ENCODE data around the gene KIRREL3.

The KIRREL3 gene

DNA sequence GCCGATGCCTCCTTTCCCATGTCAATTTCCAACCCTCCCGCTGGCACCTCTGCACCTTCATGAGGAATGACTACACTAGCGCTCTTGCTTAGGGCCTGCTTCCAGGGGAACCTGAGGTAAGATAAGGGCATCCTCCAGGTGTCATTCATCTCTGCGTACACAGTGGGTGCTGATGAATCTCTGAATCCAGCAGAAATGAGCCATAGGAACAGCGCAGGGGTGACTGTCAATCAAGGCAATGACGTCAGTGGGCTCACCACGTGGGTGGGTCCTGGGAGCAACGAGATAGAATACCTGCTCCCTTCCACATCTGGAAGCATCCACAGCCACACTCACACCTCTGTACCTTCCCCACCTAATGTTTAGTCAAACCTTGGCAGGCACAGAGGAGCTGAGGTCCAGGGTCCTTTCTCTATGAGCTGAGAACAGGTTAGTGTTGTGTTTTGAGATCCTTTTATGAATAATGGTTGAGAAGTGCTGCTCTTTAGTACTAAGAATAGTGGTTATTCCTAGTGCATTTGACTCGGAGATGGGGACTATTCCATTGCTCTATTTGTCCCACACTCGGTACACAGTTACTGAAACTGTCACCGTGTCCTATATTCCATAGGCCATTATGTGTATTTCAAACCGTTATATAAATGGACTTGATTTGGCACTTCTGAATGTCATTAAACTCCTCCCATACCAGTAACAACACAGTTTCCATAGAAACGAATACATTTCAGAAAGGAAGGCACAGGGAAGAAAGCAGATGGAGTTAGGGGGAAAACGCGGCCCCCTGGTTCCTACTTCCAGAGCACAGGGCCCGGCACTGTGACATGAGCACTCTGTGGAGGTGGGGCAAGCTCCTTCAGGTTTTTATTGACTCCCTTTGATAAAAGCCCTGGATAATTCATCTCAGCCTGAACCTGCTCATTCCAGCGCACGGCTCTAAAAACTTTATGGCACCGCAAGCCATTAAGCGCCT lies 451.7 kb downstream of the KIRREL3 start:
- no peak for DNase-seq

DNA sequence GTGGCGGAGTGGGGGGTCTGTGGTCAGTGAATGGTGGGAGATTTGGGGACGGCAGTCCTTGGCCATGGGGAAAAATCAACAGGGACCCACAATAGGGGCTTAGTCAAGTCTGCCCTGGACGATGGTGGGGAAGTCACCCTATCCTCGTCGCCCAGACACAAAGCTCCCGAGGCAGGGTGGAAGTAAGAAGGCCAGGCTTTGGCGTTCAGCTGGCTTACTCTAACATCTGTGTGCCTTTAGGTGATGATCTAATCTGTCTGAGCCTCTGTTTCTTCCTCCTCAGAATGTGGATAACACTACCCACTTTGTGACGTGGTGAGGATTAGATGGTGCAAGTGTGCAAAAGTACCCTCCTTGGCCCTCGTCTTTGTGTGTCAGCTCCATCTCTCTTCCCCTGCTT lies 452.9 kb downstream of the KIRREL3 start:
- no peak for DNase-seq

DNA sequence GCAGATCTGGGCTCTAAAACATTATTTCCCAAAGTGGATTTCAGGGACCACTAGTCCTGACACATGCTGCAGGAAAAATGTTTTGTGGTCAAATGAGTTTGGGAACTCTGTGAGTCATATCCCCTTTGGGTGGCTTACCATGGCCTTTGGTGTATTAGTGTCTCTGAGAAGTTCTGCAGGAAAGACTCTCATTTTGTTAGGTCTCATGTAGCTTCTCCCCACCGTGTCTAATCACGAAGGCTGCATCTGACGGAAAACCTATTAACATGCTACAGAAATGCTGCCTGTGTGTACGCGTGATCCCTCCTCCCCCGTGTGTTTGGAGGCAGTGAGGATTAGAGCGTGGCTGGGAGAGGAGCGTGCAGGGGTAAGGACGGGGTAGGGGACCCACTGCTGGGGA lies 453.4 kb downstream of the KIRREL3 start:
- DNase-seq: no peak

DNA sequence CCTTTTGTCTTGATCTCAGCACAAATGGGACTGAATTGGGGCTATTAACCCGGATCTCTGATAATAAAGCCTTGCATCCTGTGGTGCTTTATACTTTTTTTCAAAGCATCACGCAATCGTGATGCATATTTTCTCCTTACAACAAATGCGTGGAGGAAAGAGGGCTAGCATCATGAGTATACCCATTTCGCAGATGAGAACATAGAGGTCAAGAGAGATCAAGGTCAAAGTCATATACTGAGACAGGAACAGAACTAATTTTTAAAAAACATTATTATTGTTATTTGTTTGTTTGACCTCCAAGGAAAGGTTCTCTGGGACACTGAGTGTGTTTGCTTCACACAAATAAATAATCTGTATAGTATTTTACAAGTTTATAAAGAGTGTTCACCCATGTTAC lies 453.9 kb downstream of the KIRREL3 start:
- DNase-seq: no peak

DNA sequence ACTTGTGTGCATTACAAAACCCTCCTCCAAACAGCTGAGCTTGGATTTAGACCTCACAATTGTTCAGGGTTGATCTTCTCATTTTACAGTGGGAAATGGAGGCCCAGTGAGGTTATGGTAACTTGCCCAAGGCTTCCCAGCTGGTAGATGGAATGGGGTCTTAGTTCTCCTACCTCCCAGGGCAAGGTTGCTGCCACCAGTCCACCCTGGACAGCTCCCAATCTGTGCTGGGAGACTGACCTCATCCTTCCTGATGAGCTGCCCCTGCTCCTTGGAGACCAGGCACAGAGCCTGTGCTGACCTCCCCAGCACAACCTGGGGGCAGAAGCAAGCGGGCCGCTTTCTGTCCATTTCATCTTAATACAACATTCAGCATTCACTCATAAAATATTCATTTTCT lies 454.4 kb downstream of the KIRREL3 start:
- no peak for DNase-seq

DNA sequence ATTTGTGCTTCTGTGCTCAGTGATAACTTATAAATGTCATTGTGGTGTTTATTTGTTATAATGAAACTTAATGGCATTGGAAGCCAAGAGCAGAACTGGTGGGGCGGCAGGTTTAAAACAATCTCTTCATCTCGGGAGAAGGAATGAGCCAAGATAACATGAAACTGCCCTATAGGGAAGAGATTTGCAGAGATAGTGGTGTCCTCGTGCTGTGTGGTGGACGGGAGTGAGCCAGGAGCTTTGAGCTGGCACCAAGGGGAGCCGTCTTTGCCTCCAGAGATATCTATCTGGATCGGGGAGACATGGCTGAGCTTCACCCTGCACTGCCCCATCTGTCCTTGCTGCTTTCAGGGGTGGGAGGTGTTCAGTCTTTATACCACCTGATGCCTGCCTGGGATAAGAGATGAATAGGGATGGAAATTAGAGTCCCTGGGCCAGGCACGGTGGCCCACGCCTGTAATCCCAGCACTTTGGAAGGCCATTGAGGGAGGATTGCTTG lies 455.5 kb downstream of the KIRREL3 start:
- DNase-seq: no peak

DNA sequence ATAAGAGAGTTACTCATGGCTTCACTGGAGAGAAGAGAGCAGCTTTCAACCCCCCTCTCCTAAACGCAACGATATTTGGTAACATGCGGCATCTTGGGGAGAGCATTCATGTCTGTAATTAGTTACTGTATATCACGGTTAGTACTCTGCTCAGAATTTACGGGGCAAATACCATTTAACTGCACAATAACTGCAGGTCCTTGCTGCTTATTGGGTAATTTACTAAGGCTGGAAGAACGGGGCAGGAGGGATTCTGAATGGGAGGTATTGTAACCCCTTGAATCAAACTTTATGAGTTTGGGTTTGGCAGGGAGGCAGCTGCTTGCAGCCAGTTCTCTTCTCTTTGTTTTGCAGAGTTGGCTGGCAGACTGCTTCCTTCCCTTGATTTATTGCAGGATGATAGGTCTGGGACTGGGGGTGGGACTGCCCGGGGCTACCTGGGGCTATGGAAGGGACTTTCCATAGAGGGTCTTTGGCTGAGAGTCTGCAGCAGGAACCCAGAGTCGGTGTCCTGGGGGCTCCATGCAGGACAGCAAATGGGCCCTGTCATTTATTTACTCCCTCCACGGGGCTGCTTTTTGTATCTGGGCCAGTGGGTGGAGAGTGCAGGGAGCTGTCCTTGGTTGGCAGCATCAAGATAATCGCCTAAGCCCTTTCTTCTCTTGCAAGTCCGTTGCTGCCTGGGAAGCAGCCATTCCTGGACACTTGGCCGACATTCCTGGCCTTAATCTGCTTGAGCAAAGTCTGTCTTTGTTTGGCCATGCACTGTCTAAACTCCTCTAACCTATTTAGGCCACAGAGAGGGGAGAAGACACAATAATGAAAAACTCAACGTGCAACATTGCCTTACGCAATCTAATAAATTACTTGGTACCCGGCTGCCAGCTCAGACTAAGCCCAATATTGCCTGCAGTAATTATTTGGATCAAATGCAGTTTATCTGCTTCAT lies 456.2 kb downstream of the KIRREL3 start:
- no peak for DNase-seq

DNA sequence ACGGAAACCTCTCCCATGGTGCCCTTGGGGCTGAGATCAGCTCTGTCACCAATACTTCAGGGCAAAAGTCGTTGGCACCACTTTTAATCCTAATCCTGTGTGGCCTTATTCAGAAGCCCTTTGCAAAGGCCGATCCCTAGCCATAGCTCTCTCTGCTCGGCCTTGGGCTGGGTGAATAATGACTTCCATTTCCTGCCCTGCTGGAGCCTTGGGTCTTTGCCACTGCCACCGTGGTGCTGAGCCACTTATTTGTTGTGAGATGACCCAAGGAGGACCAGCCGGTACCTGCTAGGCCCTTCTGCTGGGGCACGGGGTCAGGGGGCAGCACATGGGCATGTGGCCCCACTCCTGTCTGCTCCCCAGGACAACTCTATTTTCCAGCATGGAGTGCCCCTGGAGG lies 456.9 kb downstream of the KIRREL3 start:
- no peak for DNase-seq

DNA sequence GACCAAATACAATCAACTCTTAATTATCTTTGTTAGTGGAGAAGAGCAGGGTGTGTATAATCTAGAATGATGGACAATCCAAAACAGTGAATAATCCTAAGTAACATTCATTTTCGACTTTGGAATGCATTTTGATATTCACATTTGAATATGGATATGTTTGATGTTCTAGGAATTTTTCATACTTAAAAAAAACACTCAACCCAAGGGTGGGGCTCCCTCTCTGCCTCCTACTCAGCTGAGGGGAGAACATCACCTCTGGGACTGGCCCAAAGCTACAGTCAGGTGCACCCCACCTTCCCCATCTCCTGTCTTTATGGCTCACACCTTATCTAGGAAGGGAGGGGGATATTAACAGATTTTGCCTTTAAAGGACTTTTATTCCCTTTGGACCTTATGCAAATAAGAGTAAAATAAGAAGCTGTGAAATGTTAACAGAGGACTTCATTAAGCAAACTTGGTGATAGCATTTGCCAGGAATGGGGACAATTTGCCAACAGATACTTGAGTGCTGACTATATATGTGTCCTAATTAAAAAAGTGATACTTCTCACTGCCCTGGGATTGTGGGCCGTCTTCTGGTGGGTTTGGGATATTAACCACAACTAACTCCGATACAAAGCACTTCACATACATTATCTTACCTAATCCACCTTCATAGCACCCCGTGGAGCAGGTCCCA lies 458.1 kb downstream of the KIRREL3 start:
- no peak for DNase-seq

DNA sequence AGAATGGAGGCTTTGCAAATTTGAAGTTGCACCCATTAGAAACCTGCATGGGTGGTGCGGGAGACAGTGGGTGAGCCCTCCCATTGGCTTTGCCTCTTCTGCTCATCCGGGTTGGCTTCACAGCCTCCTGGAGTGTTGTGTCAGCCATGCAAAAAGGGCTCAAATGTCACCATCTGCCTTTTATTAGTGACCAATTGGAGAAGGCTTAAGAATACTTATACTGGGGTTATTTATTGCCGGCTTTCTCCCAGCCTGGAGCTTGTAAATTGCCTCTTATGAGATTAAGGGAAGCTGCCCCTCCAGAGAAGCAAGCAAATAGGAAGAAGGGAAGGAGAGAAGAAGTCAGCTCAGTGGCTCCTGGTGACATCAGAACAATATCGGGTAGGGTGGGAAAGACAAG lies 462.5 kb downstream of the KIRREL3 start:
- DNase-seq: no peak

DNA sequence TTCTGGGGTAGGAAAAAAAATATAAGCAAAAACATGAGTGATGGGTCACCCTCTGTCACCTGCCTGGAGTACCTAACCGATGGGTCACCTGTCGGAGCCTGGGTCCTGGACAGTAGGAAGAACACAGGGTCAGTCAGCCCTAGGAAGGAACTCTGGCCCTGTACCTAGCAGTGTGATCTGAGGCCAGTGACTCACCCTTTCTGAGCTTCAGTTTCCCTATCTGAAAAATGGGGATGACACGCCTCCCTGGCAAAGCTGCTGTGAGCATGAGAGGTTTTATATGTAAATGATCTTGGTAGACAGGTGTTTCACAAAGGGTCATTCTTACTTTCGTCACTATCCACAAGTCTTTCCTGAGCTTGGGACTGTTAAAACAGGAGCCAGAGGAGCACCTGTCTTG lies 463.1 kb downstream of the KIRREL3 start:
- DNase-seq: no peak

DNA sequence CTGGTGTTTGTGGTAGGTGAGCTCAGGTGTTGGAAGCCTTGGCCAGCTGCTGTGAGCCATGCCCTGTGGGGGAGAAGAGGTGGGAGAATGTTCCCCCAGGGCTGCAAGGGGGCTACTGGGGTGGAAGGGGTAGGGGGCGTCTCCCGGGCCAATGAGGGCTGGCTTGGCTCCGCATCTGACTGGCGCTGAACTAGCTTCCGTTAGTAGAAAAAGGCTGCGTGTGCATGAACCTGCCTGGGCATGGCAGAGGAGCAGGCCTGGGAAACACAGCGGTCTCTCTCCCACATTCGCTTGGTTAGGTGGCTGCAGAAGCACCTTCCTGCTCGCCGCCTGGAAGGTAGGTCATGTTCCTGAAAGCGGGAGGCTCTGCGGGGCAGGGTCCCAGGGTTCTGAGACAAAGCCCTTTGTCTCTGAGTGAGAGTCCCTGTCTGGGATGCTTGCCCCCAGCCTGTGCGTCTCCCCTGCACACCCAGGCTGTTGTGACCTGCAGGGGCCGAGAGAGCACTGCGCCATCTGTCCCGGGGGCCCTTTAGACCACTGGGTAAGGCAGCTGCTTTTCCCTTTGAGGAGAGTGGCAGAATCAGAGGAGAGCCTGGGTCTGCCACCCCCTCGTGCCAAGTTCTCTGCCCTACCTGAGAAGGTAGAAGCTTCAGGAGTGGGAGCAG lies 466.3 kb downstream of the KIRREL3 start:
- no peak for DNase-seq

DNA sequence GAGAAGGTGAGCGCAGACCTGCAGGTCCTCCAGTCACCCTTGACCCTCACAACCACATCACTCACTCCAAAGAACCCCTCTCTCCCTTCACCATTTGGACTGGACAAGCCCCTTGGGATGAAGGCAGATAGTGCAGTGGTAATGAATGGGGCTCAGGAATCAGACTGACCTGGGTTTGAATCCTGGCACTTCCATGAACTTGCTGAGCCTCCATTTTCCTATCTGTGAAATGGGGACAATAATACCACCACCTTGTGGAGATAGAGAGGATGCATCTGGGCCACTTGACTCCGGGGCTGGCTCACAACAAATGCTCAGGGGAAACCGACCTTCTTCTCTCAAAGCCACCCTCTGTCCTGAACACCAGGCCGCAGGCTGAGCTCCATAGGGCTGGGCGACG lies 467.0 kb downstream of the KIRREL3 start:
- no peak for DNase-seq

DNA sequence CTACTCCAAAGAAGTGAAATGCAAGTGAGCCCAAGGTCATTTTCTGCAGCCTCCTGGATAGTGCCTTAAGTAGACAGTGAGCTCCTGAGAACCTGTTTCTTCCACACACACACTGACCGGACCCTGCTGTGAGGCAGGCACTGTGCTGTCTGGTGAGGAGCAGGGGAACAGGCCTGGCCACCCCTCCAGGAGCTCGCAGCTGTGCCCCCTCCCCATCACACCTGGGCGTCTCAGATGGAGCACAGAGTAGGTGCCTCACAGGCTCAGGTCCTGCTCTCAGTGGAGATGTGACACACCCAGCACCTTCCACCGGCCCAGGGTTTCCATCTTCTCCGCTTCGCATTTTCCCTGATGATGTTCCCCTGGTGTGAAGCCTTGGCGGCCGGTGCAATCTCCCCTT lies 470.2 kb downstream of the KIRREL3 start:
- no peak for DNase-seq

DNA sequence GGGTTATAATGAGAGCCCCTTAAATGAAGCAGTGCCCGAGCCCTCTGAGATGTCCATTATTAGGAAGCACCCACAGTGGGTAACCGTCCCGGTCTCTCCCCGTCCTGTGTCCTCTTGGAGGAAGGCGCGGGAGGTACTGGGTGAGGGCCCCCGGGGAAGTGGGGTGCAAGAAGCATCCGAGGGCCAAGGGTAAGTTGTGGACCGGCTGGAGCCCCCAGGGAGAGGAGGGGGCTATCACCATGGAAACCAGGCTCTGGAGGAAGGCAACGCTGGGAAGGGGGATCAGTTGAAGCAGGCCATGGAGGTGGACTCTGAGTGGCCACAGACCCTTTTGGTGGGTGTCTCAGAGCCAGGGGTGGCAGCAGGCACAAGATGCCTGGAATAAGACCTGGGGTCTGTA lies 471.5 kb downstream of the KIRREL3 start:
- no peak for DNase-seq

DNA sequence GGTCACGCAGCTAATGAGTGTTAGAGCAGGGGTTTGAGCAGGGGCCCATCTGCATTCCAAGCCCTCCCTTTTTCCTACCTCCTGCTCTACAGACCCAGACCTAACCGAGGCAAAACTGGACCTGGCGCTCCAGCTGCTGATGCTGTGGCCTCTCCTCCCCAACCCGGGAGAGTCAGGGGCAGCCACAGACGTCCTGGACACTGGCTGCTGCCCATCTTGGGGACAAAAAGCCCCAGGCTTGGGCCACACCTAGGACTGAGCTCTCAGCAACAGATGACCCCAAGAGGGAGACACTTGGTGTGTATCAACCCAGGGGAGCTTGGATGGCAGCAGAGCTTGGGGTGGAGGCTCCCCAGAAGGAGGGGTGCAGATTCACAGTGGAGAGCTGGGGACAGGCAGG lies 472.5 kb downstream of the KIRREL3 start:
- DNase-seq: no peak

DNA sequence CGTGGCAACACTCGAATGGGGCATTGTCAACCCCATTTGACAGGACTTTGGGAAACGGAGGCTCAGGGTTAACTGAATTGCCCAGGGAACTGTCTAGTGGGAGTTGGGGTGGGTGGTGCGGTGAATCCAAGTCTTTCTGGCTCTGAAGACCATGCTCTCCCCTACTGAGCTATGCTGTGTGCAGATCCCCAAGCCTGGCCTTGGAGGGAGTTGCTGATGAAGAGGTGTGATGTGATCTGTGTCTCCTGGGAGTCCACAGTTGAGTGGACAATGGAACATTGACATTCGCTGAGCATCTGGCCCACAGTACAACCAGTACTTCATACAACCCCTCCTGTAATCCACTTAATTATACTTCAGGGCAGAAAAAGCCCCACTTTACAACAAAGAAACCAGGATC lies 472.9 kb downstream of the KIRREL3 start:
- no peak for DNase-seq

DNA sequence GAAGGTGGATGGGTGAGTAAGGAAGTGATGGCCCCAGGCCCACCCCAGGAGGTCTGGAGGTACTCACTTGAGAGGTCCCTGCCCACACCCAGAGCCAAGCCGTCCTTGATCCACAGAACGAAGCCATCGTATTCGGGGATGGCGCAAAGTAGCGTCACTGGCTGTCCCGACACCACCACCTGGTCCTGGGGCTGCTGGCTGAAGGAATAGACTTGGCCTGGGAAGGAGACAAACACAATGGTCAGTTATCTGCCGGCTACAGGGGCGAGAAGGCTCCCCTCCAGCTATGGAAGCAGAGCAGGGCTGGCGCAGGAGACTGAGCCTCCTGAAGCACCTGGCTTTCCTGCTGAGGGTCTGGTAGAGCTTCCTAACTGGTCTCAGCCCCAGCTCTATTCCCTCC lies 474.1 kb downstream of the KIRREL3 start:
- DNase-seq: no peak

DNA sequence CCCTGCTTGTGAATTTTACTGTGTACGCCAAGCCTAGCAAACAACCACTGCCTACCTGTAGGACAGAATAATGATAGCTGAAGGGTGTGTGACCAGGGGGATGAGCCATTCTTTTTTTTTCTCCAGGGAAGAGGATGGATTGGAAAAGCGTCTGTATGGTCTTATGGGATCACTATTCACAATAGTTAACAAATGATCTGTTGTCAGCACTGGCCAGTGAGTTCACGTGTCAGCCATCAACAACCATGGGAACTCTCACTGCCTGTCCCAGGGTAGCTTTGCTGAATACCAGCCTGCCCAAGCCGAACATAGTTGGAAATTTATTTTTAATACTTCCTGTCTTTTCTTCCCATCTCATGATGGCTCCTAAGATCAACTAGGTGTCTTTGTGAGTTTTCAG lies 474.9 kb downstream of the KIRREL3 start:
- no peak for DNase-seq

DNA sequence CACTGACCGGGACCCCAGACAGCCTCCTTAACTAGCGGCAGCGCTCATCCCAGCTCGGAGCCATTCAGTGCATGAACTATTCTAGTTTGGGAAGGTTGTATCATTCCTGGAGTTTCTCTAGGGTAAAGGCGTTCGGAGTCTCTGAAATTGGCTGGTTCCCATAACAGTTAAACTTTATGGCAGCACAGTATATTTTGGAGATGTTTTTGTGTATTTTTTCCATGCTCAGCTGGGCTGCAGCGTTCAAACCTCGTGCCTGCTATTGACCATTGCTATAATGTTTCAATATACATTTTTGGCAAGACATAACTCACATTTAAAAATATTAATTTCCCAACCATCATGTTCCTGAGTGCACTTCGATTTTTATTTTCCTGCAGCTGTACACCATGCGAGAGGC lies 475.4 kb downstream of the KIRREL3 start:
- DNase-seq: no peak

DNA sequence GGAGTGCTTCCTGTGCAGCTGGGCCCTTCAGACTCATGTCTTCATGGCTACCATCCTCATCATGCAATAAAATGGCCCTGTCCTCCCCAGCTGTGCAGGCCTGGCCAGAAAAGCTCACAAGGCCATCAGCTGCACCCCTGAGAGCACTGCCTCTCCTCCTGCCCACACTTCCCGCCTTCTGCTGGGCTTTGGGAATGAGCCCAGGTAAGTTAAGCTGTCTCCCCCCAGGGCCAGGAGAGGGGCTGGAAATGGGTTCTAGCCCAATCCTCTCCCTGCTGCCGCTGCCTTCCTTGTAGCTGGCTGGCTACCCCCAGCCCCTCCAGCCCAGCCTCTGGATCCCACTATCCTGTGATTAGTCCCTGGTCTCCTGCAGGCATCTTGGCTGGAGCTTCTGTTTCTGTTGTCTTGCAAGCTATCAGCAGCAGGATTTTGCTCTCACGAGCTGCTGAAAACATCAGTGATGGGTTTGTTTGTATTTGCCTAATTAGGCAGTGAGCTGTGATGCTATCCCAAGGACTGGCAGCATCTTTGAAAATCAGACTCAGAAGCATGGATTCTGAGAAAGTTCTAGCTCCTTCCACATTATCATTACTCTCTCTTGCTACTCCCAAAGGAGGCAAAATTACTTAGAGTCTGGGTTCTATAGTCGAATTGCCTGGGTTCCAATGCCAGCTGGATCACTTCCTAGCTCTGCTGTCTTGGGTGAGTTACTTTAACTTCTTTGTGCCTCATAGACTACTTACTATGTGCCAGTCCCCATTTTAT lies 476.9 kb downstream of the KIRREL3 start:
- no peak for DNase-seq

DNA sequence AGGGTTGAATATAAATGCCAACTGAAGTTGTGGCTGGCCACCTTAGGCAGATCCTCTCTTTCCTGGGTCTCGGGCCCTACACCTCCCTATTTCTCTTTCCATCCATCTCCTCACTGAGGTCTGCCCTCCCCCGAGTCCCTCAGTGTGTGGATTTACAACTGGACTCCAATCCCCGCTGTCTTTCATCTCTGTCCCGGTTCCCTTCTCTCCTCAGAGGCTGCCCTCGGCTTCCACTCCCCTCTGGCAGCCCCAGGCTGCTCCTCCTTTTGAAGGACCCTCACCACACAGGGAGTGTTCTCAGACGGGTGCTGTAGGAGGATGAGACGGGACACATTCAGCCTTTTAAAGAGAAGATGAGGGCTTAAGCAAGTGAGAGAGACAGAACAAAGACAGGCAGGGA lies 478.0 kb downstream of the KIRREL3 start:
- DNase-seq: no peak
